T-helper 1 cell (primary cell): ENCODE results near the gene MAS1.
"Not testable (repeated sequence)": the region's sequence is repeated elsewhere in the genome, so short reads cannot be mapped to it uniquely, and the experiment has no call there.

Source experiments
- DNase-seq, 5 donors: peaks; one replicate each; pipeline ENCODE4 v3.0.0-alpha.2; 2012 to 2020

MAS1 gene

GRCh38 chr6:159919011-159919511 is 28.3 kb downstream of the MAS1 start:
- no peak for DNase-seq

- no peak for DNase-seq
These were observed 29.0 kb downstream of the MAS1 start for GRCh38 chr6:159919800-159920199.

GRCh38 chr6:159924150-159924549 is 33.4 kb downstream of the MAS1 start:
- DNase-seq = not testable (repeated sequence)

GRCh38 chr6:159926542-159927203 is 35.9 kb downstream of the MAS1 start:
- DNase-seq = no peak

- peak; percentile 39 to 60 (median 46) for DNase-seq
These were observed 39.0 kb downstream of the MAS1 start for GRCh38 chr6:159929819-159930218.

- peak in 1 of 5 donors; percentile 85 for DNase-seq
These were observed 40.3 kb downstream of the MAS1 start for GRCh38 chr6:159931112-159931511.

GRCh38 chr6:159931846-159932245 is 41.1 kb downstream of the MAS1 start:
- no peak for DNase-seq

- no peak for DNase-seq
These were observed 42.3 kb downstream of the MAS1 start for GRCh38 chr6:159933077-159933476.

GRCh38 chr6:159934181-159934580 is 43.4 kb downstream of the MAS1 start:
- no peak for DNase-seq

- DNase-seq = no peak
These were observed 44.3 kb downstream of the MAS1 start for GRCh38 chr6:159935065-159935464.

- no peak for DNase-seq
These were observed 44.8 kb downstream of the MAS1 start for GRCh38 chr6:159935633-159936032.

- no peak for DNase-seq
These were observed 48.8 kb downstream of the MAS1 start for GRCh38 chr6:159939591-159940016.
